SK-N-MC (cell line): ENCODE measurements around the gene KIAA1671.

Experiments used
- DNase-seq: peaks from one replicate; pipeline ENCODE4 v3.0.0-alpha.2; 2011; ENCODE audit warnings: low read depth, low spot score
- H3K27ac ChIP-seq: fragments of 200-600 bp; sonication (generic); 2 replicates; pipeline ENCODE4 v1.5.1; 2016; ENCODE audit warnings: mixed run types
- H3K36me3 ChIP-seq: fragments of 200-600 bp; sonication (generic); 2 replicates; pipeline ENCODE4 v1.6.1; 2017; ENCODE audit warnings: antibody characterized with exemption, low read length, mixed read lengths; ENCODE audit not compliant: insufficient read depth
- H3K4me3 ChIP-seq: fragments of 200-600 bp; sonication (generic); 2 replicates; pipeline ENCODE4 v1.5.1; 2016
- H3K9ac ChIP-seq: fragments of 200-600 bp; sonication (generic); 2 replicates; pipeline ENCODE4 v1.8.0; 2017; ENCODE audit warnings: mixed run types, mixed read lengths; ENCODE audit not compliant: insufficient read length
- H3K9me3 ChIP-seq: fragments of 200-600 bp; sonication (generic); 2 replicates; pipeline ENCODE4 v1.6.1; 2017; ENCODE audit warnings: low read depth, mild to moderate bottlenecking, antibody characterized with exemption, low read length, moderate library complexity, mixed read lengths
- EZH2 ChIP-seq: fragments of 200-600 bp; sonication (generic); IDR thresholded peaks from one replicate; pipeline ENCODE4 v1.6.1; 2017; ENCODE audit warnings: antibody characterized with exemption
- FOXP2 ChIP-seq: optimal IDR thresholded peaks from 2 replicates; pipeline ENCODE3; 2011; ENCODE audit warnings: mild to moderate bottlenecking, moderate library complexity; ENCODE audit not compliant: insufficient read depth; ENCODE audit errors: extremely low read length, control extremely low read depth
- POLR2AphosphoS5 ChIP-seq: IDR thresholded peaks from 2 replicates; pipeline ENCODE4 v1.6.1; 2012; ENCODE audit warnings: mild to moderate bottlenecking, low read depth, low read length, borderline replicate concordance

KIAA1671 gene

DNA sequence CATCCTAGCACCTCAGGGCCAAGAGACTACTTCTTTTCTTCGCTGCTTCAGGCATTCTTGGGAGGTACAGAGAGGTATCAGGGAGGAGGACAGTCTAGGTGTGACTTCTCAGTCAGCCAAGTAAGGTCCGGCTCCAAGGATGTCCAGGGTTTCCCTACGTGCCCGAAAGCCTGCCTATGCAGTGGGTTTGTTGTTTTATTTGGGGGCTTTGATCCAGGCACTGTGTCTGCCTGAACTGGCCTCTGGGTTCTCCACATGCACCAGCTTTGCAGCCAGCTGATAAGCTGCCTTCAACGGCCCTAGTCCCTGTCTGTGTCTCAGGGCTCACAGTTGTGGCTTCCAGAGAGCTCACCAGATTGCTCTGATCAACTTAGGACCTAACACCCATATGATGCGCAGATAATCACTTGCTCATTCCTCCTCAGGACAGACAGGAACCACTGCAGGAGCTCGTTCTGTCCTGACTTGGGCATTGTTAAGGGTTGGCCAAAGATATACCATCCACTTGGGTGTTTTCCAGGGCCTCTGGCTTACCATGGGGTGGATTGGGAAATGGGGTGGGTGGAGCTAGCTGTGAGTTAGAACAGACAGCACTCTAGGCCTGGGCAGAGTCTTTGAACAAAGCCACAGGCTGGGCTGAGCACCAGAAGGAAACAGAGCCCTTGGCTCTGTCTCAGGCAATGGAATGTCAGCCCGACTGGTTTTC is 201.6 kb downstream of the KIAA1671 start:
- TF ChIP-seq POLR2AphosphoS5 (no peak), FOXP2 (no peak), EZH2 (no peak)
- H3K27ac ChIP-seq: no peak overlapping the region

GRCh38 chr22:25154667-25154999 is 202.1 kb downstream of the KIAA1671 start:
- no peak for DNase-seq
- no peaks in the 10 kb centered on the region for H3K36me3 ChIP-seq
- H3K9me3 ChIP-seq: no peaks in the 10 kb centered on the region
- no peak overlapping the region for H3K4me3 ChIP-seq
- no peak overlapping the region for H3K27ac ChIP-seq
- no peak overlapping the region for H3K9ac ChIP-seq
- TF ChIP-seq POLR2AphosphoS5: no peak
- no peak for TF ChIP-seq EZH2

More for the DNA sequence above, 201.6 kb downstream of the KIAA1671 start:
- no peaks in the 10 kb centered on the region for H3K36me3 ChIP-seq
- DNase-seq: no peak
- no peak overlapping the region for H3K9ac ChIP-seq
- H3K4me3 ChIP-seq: no peak overlapping the region
- no peaks in the 10 kb centered on the region for H3K9me3 ChIP-seq

GRCh38 chr22:25156736-25157135 is 204.2 kb downstream of the KIAA1671 start:
- Histone ChIP-seq H3K9ac (no peak overlapping the region), H3K4me3 (no peak overlapping the region), H3K9me3 (no peaks in the 10 kb centered on the region), H3K27ac (no peak overlapping the region), H3K36me3 (no peaks in the 10 kb centered on the region)
- no peak for DNase-seq
- TF ChIP-seq FOXP2 (no peak), POLR2AphosphoS5 (no peak), EZH2 (no peak)

GRCh38 chr22:25159028-25159427 is 206.5 kb downstream of the KIAA1671 start:
- DNase-seq: no peak
- Histone ChIP-seq H3K4me3 (no peak overlapping the region), H3K27ac (no peak overlapping the region), H3K36me3 (no peaks in the 10 kb centered on the region), H3K9me3 (no peaks in the 10 kb centered on the region), H3K9ac (no peak overlapping the region)
- TF ChIP-seq EZH2: no peak
- no peak for TF ChIP-seq POLR2AphosphoS5
- TF ChIP-seq FOXP2: no peak

DNA sequence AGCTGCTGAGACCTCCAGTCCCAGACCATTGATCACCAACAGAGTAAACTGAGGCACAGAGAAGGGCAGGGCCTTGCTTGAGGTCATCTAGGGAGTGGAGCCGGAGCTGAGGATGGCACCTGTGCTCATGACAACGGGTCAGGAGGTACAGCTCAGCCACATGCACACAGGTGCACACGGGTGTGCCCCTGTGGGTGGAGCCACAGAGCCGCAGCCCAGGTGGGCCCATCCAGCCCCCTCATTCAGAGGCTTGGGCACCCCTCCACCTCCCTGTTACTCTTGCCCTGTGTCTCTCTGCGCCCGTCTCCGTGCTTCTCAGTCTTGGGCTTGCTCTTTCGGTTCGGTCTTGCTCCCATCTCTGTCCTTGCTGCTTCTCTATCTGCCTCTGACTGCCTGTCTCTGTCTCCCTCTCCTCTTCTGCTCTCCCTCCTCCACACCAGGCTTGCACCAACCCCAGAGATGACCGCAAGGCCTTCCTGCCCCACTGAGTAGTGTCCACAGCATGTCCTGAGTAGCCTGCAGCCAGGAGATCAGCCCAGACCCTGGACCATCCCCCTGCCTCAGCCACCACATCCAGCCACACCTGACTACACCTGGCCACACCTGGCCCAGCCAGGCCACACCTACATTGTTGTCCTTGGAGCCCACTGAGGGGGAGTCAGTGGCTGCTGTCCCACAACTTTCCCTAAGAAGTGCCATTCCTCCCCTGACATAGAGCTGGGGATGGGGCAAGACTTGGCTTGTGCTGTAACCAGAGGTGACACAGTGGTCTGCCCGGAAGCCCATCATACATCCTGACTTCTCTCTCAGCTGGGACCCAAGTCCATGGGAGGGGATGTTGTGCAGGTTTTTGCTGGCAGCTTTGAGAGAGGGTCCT is 207.8 kb downstream of the KIAA1671 start:
- H3K9ac ChIP-seq: no peak overlapping the region
- no peak for DNase-seq
- TF ChIP-seq POLR2AphosphoS5: no peak
- TF ChIP-seq FOXP2: no peak
- no peak for TF ChIP-seq EZH2

DNA sequence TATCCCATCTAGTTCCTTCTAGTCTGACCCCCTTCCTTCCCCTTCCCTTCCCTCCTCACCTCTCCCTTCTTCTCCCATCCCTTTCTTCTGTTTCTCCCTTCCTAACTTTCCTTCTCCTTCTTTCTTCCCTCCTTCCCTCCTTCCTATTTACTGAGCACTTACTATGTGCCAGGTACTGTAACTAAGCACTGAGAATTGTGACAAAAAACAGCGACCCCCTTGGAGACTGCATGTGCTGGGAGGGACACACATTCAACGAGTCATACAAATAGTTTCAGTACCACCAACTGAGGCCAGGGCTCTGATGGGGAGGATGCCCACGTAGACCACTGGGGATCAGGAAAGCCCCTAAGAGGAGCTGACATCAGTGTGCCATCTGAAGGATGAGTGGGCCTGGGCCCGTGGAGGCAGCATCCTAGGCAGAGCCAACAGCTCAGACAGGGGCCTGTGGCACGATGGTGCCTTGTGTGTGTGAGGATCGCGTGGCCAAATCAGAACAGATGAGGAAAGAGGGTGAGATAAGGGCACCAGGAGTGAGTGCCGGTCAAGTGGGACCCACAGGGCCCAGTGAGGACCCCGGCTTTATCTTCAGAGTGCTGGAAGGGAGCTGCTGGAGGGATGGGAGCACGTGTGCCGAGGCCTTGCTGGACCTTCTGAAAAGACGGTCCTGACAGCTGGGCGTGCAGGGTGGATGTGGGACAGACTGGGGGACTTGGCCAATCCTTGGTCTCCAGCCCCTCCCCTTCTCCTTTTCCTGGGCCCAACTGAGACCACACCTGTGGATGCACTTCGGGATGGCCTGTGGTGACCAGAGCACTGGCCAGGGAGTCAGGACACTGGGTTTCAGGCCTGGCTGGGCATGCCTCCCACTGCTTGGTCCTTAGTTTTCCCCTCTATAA is 208.8 kb downstream of the KIAA1671 start:
- Histone ChIP-seq H3K9ac (no peak overlapping the region), H3K4me3 (no peak overlapping the region), H3K36me3 (no peaks in the 10 kb centered on the region), H3K27ac (no peak overlapping the region), H3K9me3 (no peaks in the 10 kb centered on the region)
- no peak for DNase-seq
- no peak for TF ChIP-seq POLR2AphosphoS5
- no peak for TF ChIP-seq EZH2
- TF ChIP-seq FOXP2: no peak

More for the DNA sequence above, 207.8 kb downstream of the KIAA1671 start:
- Histone ChIP-seq H3K36me3 (no peaks in the 10 kb centered on the region), H3K4me3 (no peak overlapping the region), H3K9me3 (no peaks in the 10 kb centered on the region), H3K27ac (no peak overlapping the region)

DNA sequence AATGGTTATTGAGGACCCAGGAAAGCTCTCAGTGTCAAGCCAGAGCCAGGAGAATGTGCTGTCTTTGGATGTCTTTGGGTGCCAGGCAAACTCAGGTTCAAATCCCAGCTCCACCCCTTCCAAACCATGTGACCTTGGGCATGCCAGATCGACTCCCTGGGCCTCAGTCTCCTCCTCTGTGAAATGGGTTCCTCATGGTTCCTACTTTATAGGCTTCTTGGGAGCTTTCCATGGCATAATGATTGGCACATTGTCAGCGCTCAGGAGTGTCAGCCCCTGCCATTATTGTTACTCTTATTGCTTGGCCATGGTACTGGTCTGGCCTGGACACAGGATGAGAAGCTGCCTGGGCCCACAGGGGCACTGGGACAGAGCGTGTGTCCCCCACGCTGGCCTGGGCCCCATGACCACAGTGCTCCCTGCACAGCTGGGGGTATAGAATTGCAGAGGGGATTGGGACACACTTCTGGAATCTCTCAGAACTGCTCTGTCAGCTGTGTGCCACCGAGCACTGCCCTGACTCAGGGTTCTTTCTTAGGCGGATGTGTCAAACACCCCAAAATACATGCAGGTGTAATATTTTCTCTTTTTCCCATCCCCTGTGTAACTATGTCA is 209.5 kb downstream of the KIAA1671 start:
- Histone ChIP-seq H3K9ac (no peak overlapping the region), H3K9me3 (no peaks in the 10 kb centered on the region), H3K4me3 (no peak overlapping the region), H3K27ac (no peak overlapping the region), H3K36me3 (no peaks in the 10 kb centered on the region)
- no peak for DNase-seq
- TF ChIP-seq EZH2 (no peak), FOXP2 (no peak), POLR2AphosphoS5 (no peak)
